ENCODE results near the gene TMEM147.

TMEM147 gene

DNA sequence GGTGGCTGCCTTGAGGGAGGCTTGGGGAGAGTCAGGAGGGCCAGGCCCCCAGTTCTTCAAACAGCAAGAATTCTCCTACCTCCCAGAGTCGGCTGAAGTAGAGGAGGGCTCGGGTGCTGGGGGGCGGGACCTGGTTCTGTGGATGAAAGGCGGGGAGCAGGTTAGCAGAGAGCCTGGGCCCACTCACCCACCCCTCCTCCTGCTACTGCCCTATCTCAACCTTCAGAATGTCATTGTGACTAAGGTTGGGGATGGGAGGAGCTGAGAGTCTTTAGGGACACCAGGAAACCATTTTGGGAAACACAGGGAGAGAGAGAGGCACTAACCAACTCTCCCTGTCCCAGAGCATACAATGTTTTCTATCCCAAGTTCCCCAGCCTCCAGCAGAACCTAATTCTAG, 42.7 kb upstream of the TMEM147 start:
- TF ChIP-seq, protein P1, sequence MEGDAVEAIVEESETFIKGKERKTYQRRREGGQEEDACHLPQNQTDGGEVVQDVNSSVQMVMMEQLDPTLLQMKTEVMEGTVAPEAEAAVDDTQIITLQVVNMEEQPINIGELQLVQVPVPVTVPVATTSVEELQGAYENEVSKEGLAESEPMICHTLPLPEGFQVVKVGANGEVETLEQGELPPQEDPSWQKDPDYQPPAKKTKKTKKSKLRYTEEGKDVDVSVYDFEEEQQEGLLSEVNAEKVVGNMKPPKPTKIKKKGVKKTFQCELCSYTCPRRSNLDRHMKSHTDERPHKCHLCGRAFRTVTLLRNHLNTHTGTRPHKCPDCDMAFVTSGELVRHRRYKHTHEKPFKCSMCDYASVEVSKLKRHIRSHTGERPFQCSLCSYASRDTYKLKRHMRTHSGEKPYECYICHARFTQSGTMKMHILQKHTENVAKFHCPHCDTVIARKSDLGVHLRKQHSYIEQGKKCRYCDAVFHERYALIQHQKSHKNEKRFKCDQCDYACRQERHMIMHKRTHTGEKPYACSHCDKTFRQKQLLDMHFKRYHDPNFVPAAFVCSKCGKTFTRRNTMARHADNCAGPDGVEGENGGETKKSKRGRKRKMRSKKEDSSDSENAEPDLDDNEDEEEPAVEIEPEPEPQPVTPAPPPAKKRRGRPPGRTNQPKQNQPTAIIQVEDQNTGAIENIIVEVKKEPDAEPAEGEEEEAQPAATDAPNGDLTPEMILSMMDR (IDR thresholded peaks at IDR 0.05; ENCODE audit: low read depth, low read length): no peak
- H3K4me3 ChIP-seq (replicated peaks in 1 of 2; ENCODE audit: low read depth in 2 of 2, low read length in 2 of 2): no peak overlapping the region
- DNase-seq (ENCODE audit: low read depth in 2 of 2): no peak

DNA sequence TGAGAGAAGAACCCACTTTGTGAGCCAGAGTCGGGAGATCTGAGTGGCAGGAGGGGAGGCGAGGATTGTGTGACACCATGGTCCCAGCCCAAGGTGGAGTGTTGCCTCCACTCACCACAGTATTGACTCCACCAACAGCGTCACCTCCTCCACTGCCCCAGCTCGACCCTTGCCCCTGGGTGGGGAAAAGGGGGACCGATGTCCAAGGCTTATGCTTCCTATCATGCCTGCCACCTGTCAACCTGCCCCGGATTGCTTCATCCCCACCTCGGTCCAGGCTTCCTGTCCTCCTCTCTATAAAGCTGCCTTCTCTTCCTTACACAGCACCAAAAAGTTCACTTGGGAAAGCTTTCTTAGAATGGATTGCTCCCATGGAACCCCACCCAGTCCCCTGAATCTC, 39.4 kb upstream of the TMEM147 start:
- TF ChIP-seq, protein P1 (IDR thresholded peaks at IDR 0.05; ENCODE audit: low read depth, low read length): no peak
- no peak overlapping the region for H3K4me3 ChIP-seq (replicated peaks in 1 of 2; ENCODE audit: low read depth in 2 of 2, low read length in 2 of 2)
- DNase-seq (ENCODE audit: low read depth in 2 of 2): no peak

DNA sequence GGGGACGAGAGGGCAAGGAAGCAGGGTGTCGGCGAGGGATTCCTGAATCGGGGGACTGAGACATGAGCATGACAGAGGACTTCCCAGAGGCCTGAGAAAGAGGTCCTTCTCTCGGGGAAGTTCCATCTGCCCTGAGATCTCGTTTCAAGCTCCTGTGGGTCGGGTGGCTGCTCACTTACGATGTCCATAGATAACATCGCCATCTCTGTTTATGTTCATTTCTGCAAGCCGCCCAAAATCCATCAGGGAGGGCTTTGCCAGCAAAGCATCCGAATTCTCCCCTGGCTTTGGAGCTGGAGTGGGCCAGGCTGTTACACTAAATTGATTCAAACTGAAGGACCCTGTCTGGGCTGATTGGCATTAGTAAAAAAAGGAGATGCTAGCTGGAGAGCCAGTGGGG, 37.9 kb upstream of the TMEM147 start:
- TF ChIP-seq, protein P1 (IDR thresholded peaks at IDR 0.05; ENCODE audit: low read depth, low read length): no peak
- DNase-seq (ENCODE audit: low read depth in 2 of 2): no peak
- no peak overlapping the region for H3K4me3 ChIP-seq (replicated peaks in 1 of 2; ENCODE audit: low read depth in 2 of 2, low read length in 2 of 2)

DNA sequence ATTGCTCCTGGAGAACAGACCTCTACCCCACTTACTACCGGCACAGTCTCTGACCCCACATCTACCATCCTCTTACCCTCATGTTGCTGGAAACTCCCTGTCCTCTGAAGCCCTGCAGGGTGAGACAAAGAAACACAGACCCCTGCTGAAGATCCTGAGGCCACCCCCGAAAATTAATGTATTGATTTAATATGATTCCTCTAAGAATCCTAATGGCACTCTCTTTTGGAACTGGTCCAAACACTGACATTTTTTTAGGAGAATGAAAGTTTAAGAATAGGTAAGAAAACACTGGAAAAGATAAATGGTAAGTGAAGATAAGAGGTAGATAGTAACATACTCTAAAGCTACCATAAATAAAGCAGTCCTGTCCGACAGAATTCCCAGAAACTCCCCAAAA, 37.3 kb upstream of the TMEM147 start:
- H3K4me3 ChIP-seq (replicated peaks in 1 of 2; ENCODE audit: low read depth in 2 of 2, low read length in 2 of 2): no peak overlapping the region
- no peak for DNase-seq (ENCODE audit: low read depth in 2 of 2)
- TF ChIP-seq, protein P1 (IDR thresholded peaks at IDR 0.05; ENCODE audit: low read depth, low read length): no peak

DNA sequence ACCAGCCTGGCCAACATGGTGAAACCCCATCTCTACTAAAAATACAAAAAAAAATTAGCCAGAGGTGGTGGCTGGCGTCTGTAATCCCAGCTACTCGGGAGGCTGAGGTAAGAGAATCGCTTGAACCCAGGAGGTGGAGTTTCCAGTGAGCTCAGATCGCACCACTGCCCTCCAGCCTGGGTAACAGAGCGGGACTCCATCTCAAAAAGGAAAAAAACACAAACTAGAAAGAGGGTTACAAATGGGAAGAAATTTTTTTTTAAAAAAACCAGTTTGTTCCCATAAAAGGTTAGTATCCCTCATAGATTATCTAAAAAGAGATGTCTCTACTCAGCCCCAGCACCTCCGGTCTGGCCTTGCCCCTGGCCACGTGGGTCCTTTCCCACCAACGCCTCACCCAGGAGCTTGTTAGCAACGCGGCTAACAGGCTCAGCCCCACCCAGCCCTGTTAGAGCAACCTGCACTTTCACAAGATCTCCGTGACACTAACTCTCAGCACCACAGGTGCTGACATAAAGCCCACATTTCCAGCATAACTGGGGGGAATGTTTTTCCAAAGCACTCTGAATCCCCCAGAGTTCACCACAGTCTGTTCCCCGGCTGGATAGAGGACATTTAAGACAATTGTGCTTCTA, 36.3 kb upstream of the TMEM147 start:
- TF ChIP-seq, protein P1 (IDR thresholded peaks at IDR 0.05; ENCODE audit: low read depth, low read length): no peak
- no peak for DNase-seq (ENCODE audit: low read depth in 2 of 2)
- no peak overlapping the region for H3K4me3 ChIP-seq (replicated peaks in 1 of 2; ENCODE audit: low read depth in 2 of 2, low read length in 2 of 2)

DNA sequence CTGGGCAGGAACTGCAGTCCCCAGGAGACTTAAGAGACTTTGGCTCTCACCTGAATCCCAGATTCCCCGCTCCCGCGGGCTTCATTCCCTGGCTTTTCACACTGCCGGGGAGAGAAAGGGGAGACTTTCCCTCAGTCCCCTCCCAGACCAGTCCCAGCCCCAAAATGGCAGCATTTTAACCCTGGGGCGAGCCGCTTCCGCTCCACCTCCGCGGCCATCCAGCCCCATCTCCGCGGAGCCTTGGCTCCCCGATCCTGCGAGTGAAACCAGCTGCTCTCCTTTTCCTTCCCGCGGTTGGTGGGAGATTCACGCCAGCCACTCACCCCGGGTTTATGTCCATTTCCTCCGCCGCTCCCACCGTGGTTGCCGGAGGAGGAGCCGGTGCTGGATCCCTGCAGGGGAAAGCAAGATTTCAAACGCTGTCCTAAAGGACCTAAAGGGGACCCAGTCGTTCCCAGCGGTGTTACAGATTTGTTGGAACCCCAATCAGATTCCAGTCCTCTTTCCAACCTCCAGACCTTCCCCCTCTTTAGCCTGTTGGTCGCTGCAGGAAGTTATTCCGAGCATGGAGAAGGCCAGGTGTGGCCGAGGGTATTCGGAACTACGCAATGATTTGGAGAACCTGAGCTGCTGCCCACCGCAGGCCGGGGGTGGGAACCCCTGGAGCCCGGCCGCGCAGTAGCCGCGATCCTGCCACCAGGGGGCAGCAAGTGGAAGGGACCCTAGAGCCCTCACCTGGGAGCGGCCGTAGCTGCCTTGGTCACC, 35.4 kb upstream of the TMEM147 start:
- peak; percentile 44 to 57 for DNase-seq (ENCODE audit: low read depth in 2 of 2)
- TF ChIP-seq, protein P1 (IDR thresholded peaks at IDR 0.05; ENCODE audit: low read depth, low read length): peak; percentile 95
- peak overlapping the region; percentile 14 to 35 for H3K4me3 ChIP-seq (replicated peaks in 1 of 2; ENCODE audit: low read depth in 2 of 2, low read length in 2 of 2)
